Activated CD4-positive, alpha-beta T cell treated with anti-CD3 and anti-CD28 coated beads, Interleukin-2, amount 10 ng/mL, durations not matched to agents 24 days and 14 days (primary cell): Measurements from ENCODE around the gene CREBRF. TPM values are rescaled to one million over a fixed set of nuclear protein-coding genes. Genes with fewer than 3 reads are reported as not detected.
A peak's percentile ranks its signal among the peaks of the same experiment; 100 is the strongest.
"Not testable (repeated sequence)": the region's sequence is repeated elsewhere in the genome, so short reads cannot be mapped to it uniquely, and the experiment has no call there.

ENCODE experiments used
- DNase-seq: peaks from one replicate; pipeline ENCODE4 v3.0.0; 2022
- H3K27ac Mint-ChIP-seq: one replicate; pipeline ENCODE4 v1.8.0; 2022; ENCODE audit warnings: mild to moderate bottlenecking, mixed read lengths
- H3K27me3 Mint-ChIP-seq: one replicate; pipeline ENCODE4 v1.8.0; 2022; ENCODE audit warnings: mixed read lengths
- H3K36me3 Mint-ChIP-seq: one replicate; pipeline ENCODE4 v1.8.0; 2022; ENCODE audit warnings: low read depth, mild to moderate bottlenecking, mixed read lengths
- H3K4me1 Mint-ChIP-seq: one replicate; pipeline ENCODE4 v1.8.0; 2021; ENCODE audit warnings: mixed read lengths
- H3K4me3 Mint-ChIP-seq: one replicate; pipeline ENCODE4 v1.8.0; 2022; ENCODE audit warnings: mild to moderate bottlenecking, moderate library complexity, mixed read lengths
- H3K9me3 Mint-ChIP-seq: one replicate; pipeline ENCODE4 v1.8.0; 2021; ENCODE audit warnings: mixed read lengths
- intact Hi-C: fragments of 100-400 bp; cut with micrococcal nuclease; formaldehyde crosslinking; loops from one replicate; pipeline ENCODE4 v1.15.1; 2023
- total RNA-seq: library from RNA; stranded (reverse); gene quantifications from 2 replicates; pipeline ENCODE4 v1.2.3, GENCODE V29; 2022

Gene CREBRF
- total RNA-seq, 1 donor from 2014 or later = 6.2 TPM

DNA sequence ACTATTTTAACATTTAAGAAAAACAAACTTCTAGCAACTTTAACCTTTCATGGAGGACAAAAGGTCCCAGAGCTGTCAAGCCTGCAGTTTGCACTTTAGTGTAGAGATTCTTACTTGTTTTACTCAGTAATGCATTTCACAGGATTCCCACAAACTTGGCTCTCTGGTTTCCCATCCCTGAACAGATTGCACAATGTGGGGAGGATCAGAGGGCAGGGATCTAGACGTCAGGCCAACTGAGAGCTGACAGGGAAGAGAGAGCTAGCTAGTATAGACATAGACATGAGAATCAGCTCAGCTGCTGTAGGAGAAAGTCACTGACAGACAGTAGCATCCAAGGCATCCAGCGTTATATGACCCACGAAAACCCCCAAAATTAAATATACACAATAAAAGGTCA is 67.3 kb downstream of the CREBRF start:
- DNase-seq = peak; percentile 8
- no peak overlapping the region for H3K27ac Mint-ChIP-seq
- no peaks in the 10 kb centered on the region for H3K9me3 Mint-ChIP-seq
- H3K4me3 Mint-ChIP-seq = no peak overlapping the region
- intact Hi-C loops = no loop called here
- no peaks in the 10 kb centered on the region for H3K4me1 Mint-ChIP-seq
- H3K27me3 Mint-ChIP-seq = no peaks in the 10 kb centered on the region
- H3K36me3 Mint-ChIP-seq = peaks cover 24% of the 10 kb centered on the region

DNA sequence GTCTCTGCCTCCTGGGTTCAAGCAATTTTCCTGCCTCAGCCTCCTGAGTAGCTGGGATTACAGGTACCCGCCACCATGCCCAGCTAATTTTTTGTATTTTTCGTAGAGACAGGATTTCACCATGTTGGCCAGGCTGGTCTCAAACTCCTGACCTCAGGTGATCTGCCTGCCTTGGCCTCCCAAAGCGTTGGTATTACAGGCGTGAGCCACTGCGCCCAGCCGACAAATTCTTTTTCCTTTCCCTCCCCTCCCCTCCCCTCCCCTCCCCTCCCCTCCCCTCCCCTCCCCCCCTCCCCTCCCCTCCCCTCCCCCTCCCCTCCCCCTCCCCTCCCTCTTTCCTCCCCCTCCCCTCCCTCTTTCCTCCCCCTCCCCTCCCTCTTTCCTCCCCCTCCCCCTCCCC is 76.0 kb downstream of the CREBRF start:
- H3K4me1 Mint-ChIP-seq, H3K27ac Mint-ChIP-seq, H3K27me3 Mint-ChIP-seq, DNase-seq, H3K4me3 Mint-ChIP-seq, H3K9me3 Mint-ChIP-seq, H3K36me3 Mint-ChIP-seq, intact Hi-C loops: not testable (repeated sequence)

DNA sequence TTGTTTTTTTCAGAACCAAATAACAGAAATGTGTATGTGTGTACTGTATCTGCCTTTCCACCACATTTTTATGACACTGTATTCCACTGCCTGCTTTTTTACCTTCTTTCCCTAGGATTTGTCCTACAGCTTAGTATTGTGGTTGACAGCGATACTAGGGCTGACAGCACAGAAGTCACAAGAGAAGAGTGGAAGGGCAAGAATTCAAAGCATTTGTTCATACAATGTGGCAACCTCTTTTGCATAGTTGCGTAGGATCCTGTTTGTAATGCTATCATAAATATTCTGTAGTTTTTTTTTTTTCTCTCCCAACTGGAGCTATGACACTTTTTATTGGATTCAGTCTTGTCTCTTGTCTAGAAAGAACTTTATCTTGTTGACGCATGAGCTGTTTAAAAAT is 82.6 kb downstream of the CREBRF start:
- no peaks in the 10 kb centered on the region for H3K4me1 Mint-ChIP-seq
- no peak overlapping the region for H3K4me3 Mint-ChIP-seq
- no peaks in the 10 kb centered on the region for H3K36me3 Mint-ChIP-seq
- H3K27ac Mint-ChIP-seq = no peak overlapping the region
- H3K27me3 Mint-ChIP-seq = no peaks in the 10 kb centered on the region
- no peak for DNase-seq
- intact Hi-C loops = no loop called here
- no peaks in the 10 kb centered on the region for H3K9me3 Mint-ChIP-seq

DNA sequence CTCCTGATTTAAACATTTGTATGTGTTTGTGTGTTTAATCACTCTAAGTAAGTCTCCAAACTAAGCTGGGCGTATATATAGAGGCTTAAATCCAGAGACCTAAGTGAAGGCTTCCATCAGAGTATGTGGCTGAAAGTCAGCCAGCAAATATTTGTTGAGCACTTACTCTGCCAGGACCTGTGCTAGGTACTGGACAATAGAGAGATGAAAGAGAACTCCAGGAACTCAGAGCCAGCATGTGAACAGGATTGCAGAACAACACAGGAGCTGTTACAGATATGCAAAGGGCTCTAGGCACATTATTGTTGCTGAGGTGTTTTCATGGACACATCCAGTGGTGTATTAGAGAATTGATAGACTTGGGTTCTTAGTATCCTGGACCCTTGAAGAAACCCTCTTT is 83.5 kb downstream of the CREBRF start:
- no peaks in the 10 kb centered on the region for H3K9me3 Mint-ChIP-seq
- no peak for DNase-seq
- no peaks in the 10 kb centered on the region for H3K27me3 Mint-ChIP-seq
- H3K4me1 Mint-ChIP-seq = peaks cover 2% of the 10 kb centered on the region
- intact Hi-C loops = no loop called here
- H3K4me3 Mint-ChIP-seq = no peak overlapping the region
- H3K36me3 Mint-ChIP-seq = no peaks in the 10 kb centered on the region
- H3K27ac Mint-ChIP-seq = no peak overlapping the region

DNA sequence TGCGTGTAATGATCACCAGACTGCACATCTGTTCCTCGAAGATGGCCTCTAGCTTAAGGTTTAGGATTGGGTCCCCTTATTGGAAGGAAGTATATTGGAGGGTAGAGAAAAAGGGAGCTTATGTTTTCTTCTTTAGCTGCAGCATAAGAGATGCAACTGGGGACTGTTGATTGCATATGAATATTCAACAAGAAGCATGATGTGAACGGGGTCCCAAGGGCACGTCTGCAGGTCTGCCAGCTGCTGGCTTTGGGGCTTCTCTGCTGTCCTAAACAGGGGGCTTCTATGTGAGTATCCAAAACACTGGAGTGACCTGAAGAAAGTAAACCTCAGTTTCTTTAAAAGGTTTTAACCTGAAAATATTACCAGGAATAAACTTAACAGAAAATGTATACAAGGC is 84.6 kb downstream of the CREBRF start:
- H3K4me3 Mint-ChIP-seq = no peak overlapping the region
- peak; percentile 53 for DNase-seq
- H3K9me3 Mint-ChIP-seq = no peaks in the 10 kb centered on the region
- H3K27ac Mint-ChIP-seq = no peak overlapping the region
- no peaks in the 10 kb centered on the region for H3K27me3 Mint-ChIP-seq
- intact Hi-C loops = no loop called here
- H3K36me3 Mint-ChIP-seq = no peaks in the 10 kb centered on the region
- peaks cover 10% of the 10 kb centered on the region for H3K4me1 Mint-ChIP-seq

DNA sequence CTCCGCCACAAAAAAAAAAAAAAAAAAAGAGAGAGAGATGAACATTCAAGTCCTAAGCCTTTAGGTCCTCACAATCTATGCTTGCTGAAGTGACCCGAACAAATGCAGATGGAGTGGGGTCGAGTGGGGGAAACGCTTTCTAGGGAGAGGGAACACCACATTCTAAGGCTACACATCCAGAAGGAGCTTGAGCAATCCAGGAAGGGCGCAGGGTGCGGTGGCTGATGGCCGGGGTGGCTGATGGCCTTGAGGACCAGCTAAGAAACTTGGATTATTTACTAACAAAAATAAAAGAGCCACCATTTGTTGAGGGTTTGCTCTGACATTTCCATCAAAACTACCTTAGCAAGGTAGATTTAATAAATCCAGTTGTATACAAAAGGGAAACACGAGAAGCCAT is 87.4 kb downstream of the CREBRF start:
- Mint-ChIP-seq H3K27me3 (no peaks in the 10 kb centered on the region), H3K4me1 (peaks cover 13% of the 10 kb centered on the region), H3K9me3 (no peaks in the 10 kb centered on the region), H3K27ac (peak overlapping the region; percentile 34), H3K36me3 (peaks cover 3% of the 10 kb centered on the region), H3K4me3 (no peak overlapping the region)
- no peak for DNase-seq
- intact Hi-C loops = no loop called here

DNA sequence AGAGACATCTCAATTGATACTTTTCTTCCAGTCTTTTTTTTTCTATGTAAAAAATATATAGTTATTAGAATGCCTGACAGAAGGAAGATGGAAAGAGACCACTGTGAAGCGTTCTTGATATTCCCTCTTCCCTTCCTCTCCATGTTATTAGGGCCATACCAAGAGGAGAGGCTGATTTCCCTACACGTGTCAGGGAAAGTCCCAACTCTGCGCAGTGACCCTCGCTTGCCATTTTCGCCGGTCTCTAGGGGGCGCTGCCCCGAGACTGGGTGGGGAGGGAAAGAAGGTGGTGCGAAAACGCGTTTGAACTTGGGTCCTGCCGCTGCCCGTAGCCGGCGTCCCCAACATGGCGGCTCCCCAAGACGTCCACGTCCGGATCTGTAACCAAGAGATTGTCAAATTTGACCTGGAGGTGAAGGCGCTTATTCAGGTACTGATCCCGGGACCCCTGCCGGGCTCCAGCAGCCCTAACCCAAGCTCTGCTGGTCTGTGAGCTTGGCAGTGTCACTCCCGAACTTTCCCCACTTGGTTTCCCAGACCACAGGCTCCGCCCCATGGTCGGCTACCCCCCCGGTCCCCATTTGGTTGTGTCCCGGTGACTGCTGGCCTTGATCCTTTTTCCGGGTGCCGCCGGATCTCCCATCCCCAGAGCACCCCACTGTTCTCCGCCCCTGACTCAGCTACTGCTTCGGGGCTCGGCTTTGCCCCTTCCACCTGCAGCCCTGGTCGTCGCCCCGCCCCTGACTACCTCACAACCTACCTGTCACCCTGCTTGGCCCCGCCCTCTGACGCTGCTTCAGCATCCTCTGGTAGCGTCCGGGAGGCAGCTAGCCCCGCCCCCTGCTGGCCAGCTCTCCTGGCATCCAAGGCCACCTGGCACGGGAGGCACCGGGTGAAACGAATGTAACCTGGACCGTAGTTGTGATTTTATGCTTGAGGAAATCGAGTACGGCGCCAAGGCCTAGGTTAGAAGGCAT is 88.3 kb downstream of the CREBRF start, which contains the start of gene BNIP1:
BNIP1 (plus strand) TSS at position 332 of the 977 bp plus-strand sequence; CDS start at position 347, 15 bp downstream.
- no peaks in the 10 kb centered on the region for H3K27me3 Mint-ChIP-seq
- peak within 1 kb of the TSS; percentile 97 for H3K4me3 Mint-ChIP-seq
- peak; percentile 99 for DNase-seq
- peaks cover 13% of the 10 kb centered on the region for H3K4me1 Mint-ChIP-seq
- intact Hi-C loops = loop anchor here (1.0 to 2.0 kb wide), 5 partner anchors 87 to 372 kb away; partner anchors contain the start of genes RPL26L1 and STC2
- H3K9me3 Mint-ChIP-seq = no peaks in the 10 kb centered on the region
- H3K36me3 Mint-ChIP-seq = peaks cover 13% of the 10 kb centered on the region
- H3K27ac Mint-ChIP-seq = peak within 1 kb of the TSS; percentile 98

DNA sequence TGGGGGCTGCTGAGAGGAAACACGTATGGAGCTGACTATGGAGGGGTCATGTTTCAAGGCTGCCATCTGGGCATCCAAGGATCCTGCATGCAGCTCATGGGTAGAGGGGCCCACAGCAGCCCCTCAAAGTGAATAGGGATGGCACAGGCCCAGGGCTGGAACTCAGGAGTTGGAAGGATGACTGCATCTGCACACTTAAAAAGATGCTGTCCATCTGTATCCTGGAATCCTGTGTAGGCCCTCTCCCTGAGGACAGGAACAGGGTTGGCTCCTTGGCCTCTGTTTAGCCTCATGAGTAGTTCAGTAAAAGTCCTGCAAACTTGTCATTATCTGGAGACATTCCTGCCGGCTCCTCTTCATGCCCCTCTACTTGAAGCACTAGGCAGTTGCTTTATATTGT is 92.2 kb downstream of the CREBRF start:
- H3K9me3 Mint-ChIP-seq = no peaks in the 10 kb centered on the region
- DNase-seq = no peak
- H3K36me3 Mint-ChIP-seq = peaks cover 28% of the 10 kb centered on the region
- H3K27me3 Mint-ChIP-seq = no peaks in the 10 kb centered on the region
- H3K27ac Mint-ChIP-seq = no peak overlapping the region
- peaks cover 13% of the 10 kb centered on the region for H3K4me1 Mint-ChIP-seq
- intact Hi-C loops = no loop called here
- no peak overlapping the region for H3K4me3 Mint-ChIP-seq

DNA sequence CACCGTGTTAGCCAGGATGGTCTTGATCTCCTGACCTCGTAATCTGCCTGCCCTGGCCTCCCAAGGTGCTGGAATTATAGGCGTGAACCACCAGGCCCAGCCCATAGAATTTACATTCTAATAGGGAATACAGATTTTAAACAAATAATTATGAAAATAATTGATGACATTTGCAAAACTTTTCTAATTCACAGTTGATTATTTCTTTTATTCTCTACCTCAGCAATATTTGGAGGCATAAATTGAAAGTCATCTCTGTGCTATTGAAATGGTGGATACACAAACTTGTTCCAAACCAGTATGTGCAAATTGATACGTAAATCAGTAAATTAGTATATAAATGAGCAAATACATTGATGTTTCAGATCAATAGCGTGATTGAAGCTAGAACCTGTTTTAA is 96.4 kb downstream of the CREBRF start:
- no peak overlapping the region for H3K27ac Mint-ChIP-seq
- no peak overlapping the region for H3K4me3 Mint-ChIP-seq
- intact Hi-C loops = no loop called here
- H3K27me3 Mint-ChIP-seq = no peaks in the 10 kb centered on the region
- H3K4me1 Mint-ChIP-seq = no peaks in the 10 kb centered on the region
- peaks cover 45% of the 10 kb centered on the region for H3K36me3 Mint-ChIP-seq
- no peaks in the 10 kb centered on the region for H3K9me3 Mint-ChIP-seq
- no peak for DNase-seq

DNA sequence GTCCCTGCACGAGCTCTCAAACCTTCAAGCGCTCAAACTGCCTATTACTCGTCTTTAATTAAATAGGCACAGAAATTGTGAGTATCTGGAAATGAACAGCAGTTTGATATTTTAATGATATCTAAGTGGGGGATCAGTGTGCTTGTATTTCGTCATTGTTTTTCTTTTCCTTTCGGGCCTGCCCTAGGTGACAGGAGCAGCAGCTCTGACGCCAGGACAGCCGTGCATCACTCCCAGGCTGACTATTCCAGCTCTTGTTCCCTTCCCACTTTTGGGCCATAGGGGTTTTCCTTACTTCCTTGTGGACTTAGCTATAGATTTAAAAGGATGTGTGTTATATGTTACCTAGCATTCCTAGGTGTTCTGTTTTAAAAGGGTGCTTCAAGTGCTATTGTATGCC is 97.7 kb downstream of the CREBRF start:
- H3K9me3 Mint-ChIP-seq = no peaks in the 10 kb centered on the region
- H3K27me3 Mint-ChIP-seq = no peaks in the 10 kb centered on the region
- H3K27ac Mint-ChIP-seq = no peak overlapping the region
- no peak for DNase-seq
- no peaks in the 10 kb centered on the region for H3K4me1 Mint-ChIP-seq
- intact Hi-C loops = no loop called here
- peaks cover 45% of the 10 kb centered on the region for H3K36me3 Mint-ChIP-seq
- H3K4me3 Mint-ChIP-seq = no peak overlapping the region

DNA sequence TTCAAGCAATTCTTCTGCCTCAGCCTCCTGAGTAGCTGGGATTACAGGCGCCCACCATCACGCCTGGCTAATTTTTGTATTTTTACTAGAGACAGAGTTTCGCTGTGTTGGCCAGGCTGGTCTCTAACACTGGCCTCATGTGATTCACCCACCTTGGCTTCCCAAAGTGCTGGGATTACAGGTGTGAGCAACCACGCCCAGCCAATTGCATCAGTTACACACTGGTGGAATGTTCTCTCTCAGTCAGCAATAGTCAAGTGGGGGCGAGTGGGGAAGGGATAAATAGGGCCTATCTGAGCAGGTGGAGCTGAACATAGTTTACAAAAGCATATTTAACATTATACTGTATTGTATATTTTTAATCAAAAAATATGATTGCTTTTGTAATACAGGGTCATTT is 98.5 kb downstream of the CREBRF start:
- DNase-seq, H3K4me1 Mint-ChIP-seq, H3K27ac Mint-ChIP-seq, H3K9me3 Mint-ChIP-seq, intact Hi-C loops, H3K27me3 Mint-ChIP-seq, H3K4me3 Mint-ChIP-seq: not testable (repeated sequence)
- peaks cover 39% of the 10 kb centered on the region for H3K36me3 Mint-ChIP-seq

DNA sequence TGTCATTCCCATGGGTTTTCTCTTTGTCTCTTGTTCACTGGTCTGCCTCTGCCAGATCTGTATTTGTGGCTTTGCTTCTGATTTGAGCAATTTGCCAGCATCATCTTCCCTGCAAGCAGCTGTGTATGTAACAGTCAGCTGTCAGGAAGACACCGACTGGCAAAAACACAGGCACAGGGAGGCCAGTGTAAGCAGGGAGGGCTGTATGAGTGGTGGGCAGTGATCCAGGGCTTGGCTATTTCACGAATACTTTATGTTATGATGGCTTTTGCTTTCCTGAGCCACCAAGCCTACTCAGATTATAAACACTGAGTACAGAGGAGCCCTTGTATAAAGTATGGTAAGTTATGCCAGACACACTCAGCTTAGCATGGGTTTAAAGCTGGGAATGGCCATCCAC is 99.8 kb downstream of the CREBRF start:
- Mint-ChIP-seq H3K9me3 (no peaks in the 10 kb centered on the region), H3K4me3 (no peak overlapping the region), H3K27ac (no peak overlapping the region), H3K27me3 (no peaks in the 10 kb centered on the region), H3K36me3 (peaks cover 40% of the 10 kb centered on the region), H3K4me1 (no peaks in the 10 kb centered on the region)
- no peak for DNase-seq
- intact Hi-C loops = no loop called here

DNA sequence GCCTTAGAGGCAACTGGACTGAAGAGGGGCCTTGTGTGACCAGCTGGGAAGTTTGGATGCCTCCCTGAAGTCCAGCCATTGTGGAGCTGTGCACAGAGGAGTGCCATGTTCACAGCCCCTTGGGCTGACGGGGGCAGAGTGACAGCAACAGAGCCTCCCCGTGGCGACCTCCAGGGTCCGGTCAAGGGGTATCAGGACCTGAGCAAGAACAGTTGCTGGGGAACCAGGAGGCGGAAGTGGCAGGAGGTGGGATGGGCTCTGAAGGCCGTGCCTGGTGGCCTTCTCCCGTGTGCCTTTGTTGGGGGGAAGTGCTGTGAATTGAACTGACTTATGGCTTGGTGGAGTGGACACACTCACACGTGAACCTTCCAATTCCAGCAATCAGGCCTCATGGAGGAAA is 102.2 kb downstream of the CREBRF start:
- Mint-ChIP-seq H3K27ac (no peak overlapping the region), H3K4me3 (no peak overlapping the region), H3K9me3 (no peaks in the 10 kb centered on the region), H3K27me3 (no peaks in the 10 kb centered on the region), H3K4me1 (no peaks in the 10 kb centered on the region), H3K36me3 (peaks cover 33% of the 10 kb centered on the region)
- intact Hi-C loops = no loop called here
- DNase-seq = no peak

DNA sequence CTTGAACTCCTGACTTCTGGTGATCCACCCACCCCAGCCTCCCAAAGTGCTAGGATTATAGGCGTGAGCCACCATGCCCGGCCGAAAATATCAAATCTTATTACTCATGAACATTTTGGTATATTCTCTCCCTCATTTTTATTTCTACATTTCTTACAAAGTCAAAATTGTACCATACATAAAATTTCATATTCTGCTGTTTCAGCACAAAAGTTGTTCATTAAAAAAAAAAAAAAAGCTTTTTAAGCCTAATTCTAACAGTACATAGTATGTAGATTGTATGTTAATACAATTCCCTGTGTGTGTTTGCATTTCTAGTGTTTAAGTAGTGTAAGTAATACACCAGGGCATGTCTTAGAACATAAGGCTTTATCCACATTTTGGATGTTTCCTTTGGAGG is 103.1 kb downstream of the CREBRF start:
- no peaks in the 10 kb centered on the region for H3K4me1 Mint-ChIP-seq
- H3K27me3 Mint-ChIP-seq = no peaks in the 10 kb centered on the region
- H3K27ac Mint-ChIP-seq = no peak overlapping the region
- no peak for DNase-seq
- no peaks in the 10 kb centered on the region for H3K9me3 Mint-ChIP-seq
- peaks cover 27% of the 10 kb centered on the region for H3K36me3 Mint-ChIP-seq
- intact Hi-C loops = no loop called here
- no peak overlapping the region for H3K4me3 Mint-ChIP-seq
